ENCODE results near the gene RAD23A.
"Not testable (repeated sequence)": the region's sequence is repeated elsewhere in the genome, so short reads cannot be mapped to it uniquely, and the experiment has no call there.

The RAD23A gene

GRCh38 chr19:12956446-12957388 is 11.1 kb downstream of the RAD23A start, which contains the start of gene GADD45GIP1:
TSS of gene GADD45GIP1 (minus strand) at chr19:12957223. CDS start at chr19:12957212, 11 bp downstream.
- DNase-seq: peak; percentile 83

GRCh38 chr19:12957389-12957952 is 11.8 kb downstream of the RAD23A start:
- not testable (repeated sequence) for DNase-seq

GRCh38 chr19:12959481-12959880 is 13.8 kb downstream of the RAD23A start:
- DNase-seq: no peak

GRCh38 chr19:12965017-12965811 is 19.6 kb downstream of the RAD23A start:
- DNase-seq: peak; percentile 86

- DNase-seq: no peak
Observed at GRCh38 chr19:12965812-12966135, 20.1 kb downstream of the RAD23A start.

- no peak for DNase-seq
Observed at GRCh38 chr19:12967907-12968306, 22.2 kb downstream of the RAD23A start.

- DNase-seq: no peak
Observed at GRCh38 chr19:12969292-12969988, 23.8 kb downstream of the RAD23A start, which contains the start of gene DAND5. TSS of gene DAND5 (plus strand) at chr19:12969576. CDS start at chr19:12969661, 85 bp downstream.

- DNase-seq: no peak
Observed at GRCh38 chr19:12970070-12970820, 24.6 kb downstream of the RAD23A start.

DNA sequence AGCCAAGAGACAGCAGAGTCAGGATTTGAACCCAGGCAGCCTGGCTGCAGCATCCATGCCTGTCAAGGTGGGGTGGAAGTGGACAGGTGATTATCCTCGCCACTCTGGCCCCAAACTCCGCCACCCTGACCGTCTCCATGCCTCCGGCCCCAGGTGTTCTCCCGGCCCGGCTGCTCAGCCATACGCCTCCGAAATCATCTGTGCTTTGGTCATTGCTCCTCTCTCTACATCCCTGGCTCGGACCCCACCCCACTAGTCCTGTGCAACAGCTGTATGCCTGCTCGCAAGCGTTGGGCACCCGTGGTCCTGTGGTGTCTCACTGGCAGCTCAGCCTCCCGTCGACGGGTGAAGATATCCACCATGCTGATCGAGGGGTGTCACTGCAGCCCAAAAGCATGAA is 27.6 kb downstream of the RAD23A start:
- no peak for DNase-seq

- no peak for DNase-seq
Observed at GRCh38 chr19:12974301-12975220, 28.9 kb downstream of the RAD23A start.

GRCh38 chr19:12975221-12975741 is 29.6 kb downstream of the RAD23A start:
- no peak for DNase-seq

DNA sequence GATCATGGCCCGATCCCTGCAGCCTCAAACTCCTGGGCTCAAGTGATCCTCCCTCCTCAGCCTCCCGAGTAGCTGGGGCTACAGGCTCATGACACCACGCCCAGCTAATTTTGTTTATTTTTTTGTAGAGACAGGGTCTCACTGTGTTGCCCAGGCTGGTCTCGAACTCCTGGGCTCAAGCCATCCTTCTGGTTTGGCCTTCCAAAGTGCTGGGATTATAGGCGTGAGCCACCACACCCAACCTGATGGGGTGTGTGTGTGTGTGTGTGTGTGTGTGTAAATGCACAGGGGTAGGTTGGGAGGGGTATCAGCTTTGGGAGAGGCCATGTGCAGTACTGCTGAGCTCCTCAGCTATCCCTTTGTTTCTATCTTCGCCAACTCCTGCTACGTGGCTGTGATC is 30.4 kb downstream of the RAD23A start:
- DNase-seq: not testable (repeated sequence)

GRCh38 chr19:12979974-12980373 is 34.3 kb downstream of the RAD23A start:
- no peak for DNase-seq

GRCh38 chr19:12982648-12983047 is 37.0 kb downstream of the RAD23A start:
- no peak for DNase-seq

DNA sequence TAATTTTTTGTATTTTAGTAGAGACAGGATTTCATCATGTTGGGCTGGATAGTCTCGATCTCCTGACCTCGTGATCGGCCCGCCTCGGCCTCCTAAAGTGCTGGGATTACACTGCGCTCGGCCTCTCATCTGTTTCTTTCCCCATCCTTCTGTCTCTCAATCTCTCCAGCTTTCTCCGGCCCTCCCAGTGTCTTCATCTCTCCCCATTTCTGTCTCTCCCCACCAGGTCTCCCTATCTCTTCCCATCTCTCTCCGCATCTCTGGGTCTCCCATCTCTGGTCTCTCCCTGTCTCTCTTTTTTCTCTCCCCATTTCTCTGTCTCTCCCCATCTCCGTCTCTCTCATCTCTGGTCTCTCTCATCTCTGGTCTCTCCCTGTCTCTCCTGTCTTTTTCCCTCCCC is 37.4 kb downstream of the RAD23A start:
- DNase-seq: no peak

DNA sequence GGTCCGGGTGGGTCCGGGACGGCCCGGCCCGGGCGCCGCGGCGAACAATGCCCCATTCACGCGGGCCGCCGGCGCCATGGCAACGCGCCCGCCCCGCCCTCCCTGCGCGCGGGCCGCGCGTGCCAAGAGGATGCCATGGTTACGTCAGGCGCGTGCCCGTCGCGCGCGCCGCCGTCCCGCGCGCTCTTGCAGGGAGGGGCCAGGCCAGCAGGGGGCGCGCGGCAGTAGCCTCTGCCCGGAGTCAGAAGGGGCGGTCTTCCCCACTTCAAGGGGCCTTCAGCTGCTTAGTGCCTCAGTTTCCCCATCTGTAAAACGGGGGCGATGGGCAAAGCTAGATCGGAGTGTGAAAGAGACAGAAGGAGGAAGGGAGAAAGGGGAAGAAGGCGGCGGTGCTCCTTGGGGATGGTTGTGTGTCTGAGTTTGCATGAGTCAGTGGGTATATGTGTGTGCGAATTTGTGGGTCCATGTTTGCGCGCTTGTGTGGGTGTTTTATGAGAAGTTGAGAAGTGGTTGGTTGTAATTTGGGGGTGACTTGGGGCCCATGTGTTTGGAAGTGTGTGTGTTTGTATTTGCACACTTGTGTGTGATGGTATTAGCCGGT is 38.0 kb downstream of the RAD23A start:
- DNase-seq: peak; percentile 88

DNA sequence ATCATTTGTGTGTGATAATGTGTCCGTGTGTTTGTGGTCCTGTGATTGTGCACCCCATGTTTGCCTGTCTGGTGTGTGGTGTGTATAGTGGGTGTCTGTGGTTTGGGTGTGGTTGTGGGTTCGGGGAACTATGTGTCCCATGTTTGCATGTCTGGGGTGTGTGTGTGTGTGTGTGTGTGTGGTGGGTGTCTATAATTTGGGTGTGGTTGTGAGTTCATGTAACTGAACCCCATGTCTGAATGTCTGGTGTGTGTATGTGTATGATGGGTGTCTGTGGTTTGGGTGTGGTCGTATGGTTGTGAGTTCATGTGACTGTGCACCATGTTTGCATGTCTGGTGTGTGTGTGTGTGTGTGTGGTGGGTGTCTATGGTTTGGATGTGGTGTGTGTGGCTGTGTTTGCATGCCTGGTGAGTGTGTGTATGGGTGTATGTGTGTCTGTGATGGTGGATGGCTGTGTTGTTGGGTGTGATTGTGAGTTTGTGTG is 38.5 kb downstream of the RAD23A start:
- no peak for DNase-seq

GRCh38 chr19:12984683-12985048 is 39.0 kb downstream of the RAD23A start:
- DNase-seq: no peak

GRCh38 chr19:12985049-12985776 is 39.6 kb downstream of the RAD23A start:
- DNase-seq: no peak
